DOHH2 (cell line): Measurements from ENCODE around the gene TGM1.
A peak's percentile ranks its signal among the peaks of the same experiment; 100 is the strongest.

Experiments used
- H3F3A ChIP-seq: fragments of 200-600 bp; sonication (generic), shearing (Covaris generic); 2 replicates; pipeline ENCODE4 v1.6.0; 2016; ENCODE audit warnings: antibody characterized with exemption, mild to moderate bottlenecking; ENCODE audit not compliant: control insufficient read depth, insufficient read depth
- H3K27ac ChIP-seq: fragments of 200-600 bp; sonication (generic); 2 replicates; pipeline ENCODE4 v1.5.1; 2014; ENCODE audit warnings: low read depth, mild to moderate bottlenecking, low read length, moderate library complexity
- H3K27me3 ChIP-seq: fragments of 200-600 bp; sonication (generic); 2 replicates; pipeline ENCODE4 v1.6.1; 2014; ENCODE audit warnings: mild to moderate bottlenecking, low read length, mixed read lengths; ENCODE audit not compliant: control insufficient read depth
- H3K36me3 ChIP-seq: fragments of 200-600 bp; sonication (generic); 2 replicates; pipeline ENCODE4 v1.6.1; 2014; ENCODE audit warnings: mild to moderate bottlenecking, low read length, moderate library complexity, mixed read lengths; ENCODE audit not compliant: control insufficient read depth
- H3K4me1 ChIP-seq: fragments of 200-600 bp; sonication (generic); 2 replicates; pipeline ENCODE4 v1.6.1; 2014; ENCODE audit warnings: mild to moderate bottlenecking, low read length, mixed read lengths; ENCODE audit not compliant: control insufficient read depth
- H3K4me2 ChIP-seq: fragments of 200-600 bp; sonication (generic); 2 replicates; pipeline ENCODE4 v1.6.0; 2014; ENCODE audit warnings: mild to moderate bottlenecking, low read length, moderate library complexity
- H3K4me3 ChIP-seq: fragments of 200-600 bp; sonication (generic); 2 replicates; pipeline ENCODE4 v1.5.1; 2014; ENCODE audit warnings: mild to moderate bottlenecking, low read length, mixed read lengths
- H3K79me2 ChIP-seq: fragments of 200-600 bp; sonication (generic); 2 replicates; pipeline ENCODE4 v1.6.1; 2014; ENCODE audit warnings: mild to moderate bottlenecking, low read length, mixed read lengths; ENCODE audit not compliant: control insufficient read depth
- H3K9me2 ChIP-seq: fragments of 200-600 bp; sonication (generic); replicated peaks from 2 replicates; pipeline ENCODE4 v1.6.1; 2014; ENCODE audit warnings: mild to moderate bottlenecking, low read length, mixed read lengths; ENCODE audit not compliant: control insufficient read depth
- H3K9me3 ChIP-seq: fragments of 200-600 bp; sonication (generic); 2 replicates; pipeline ENCODE4 v1.6.1; 2014; ENCODE audit warnings: antibody characterized with exemption, low read length, mixed read lengths; ENCODE audit not compliant: control insufficient read depth, insufficient read depth
- H4K20me1 ChIP-seq: fragments of 200-600 bp; sonication (generic); 2 replicates; pipeline ENCODE4 v1.6.0; 2014; ENCODE audit warnings: low read depth, mild to moderate bottlenecking, antibody characterized with exemption, low read length, moderate library complexity; ENCODE audit not compliant: control insufficient read depth, insufficient read depth
- CTCF ChIP-seq: fragments of 200-600 bp; sonication (generic); IDR thresholded peaks from one replicate; pipeline ENCODE4 v1.5.1; 2014; ENCODE audit warnings: antibody characterized with exemption, mild to moderate bottlenecking, low read depth, low read length; ENCODE audit not compliant: poor library complexity, severe bottlenecking
- EZH2phosphoT487 ChIP-seq: fragments of 200-600 bp; sonication (generic); IDR thresholded peaks from 2 replicates; pipeline ENCODE4 v1.6.1; 2017; ENCODE audit warnings: borderline replicate concordance, mild to moderate bottlenecking, antibody characterized with exemption, low read length, moderate library complexity, mixed read lengths

TGM1 gene

GRCh38 chr14:24281636-24282035 lies 18.7 kb upstream of the TGM1 start:
- no peaks in the 10 kb centered on the region for H3K36me3 ChIP-seq
- H4K20me1 ChIP-seq, result no peaks in the 10 kb centered on the region
- H3K9me2 ChIP-seq, result no peaks in the 10 kb centered on the region
- no peak overlapping the region for H3K4me2 ChIP-seq
- H3K9me3 ChIP-seq, result no peaks in the 10 kb centered on the region
- peaks cover 15% of the 10 kb centered on the region for H3K4me1 ChIP-seq
- no peak overlapping the region for H3K4me3 ChIP-seq
- H3K27me3 ChIP-seq, result no peaks in the 10 kb centered on the region
- no peak for TF ChIP-seq CTCF
- no peak overlapping the region for H3K27ac ChIP-seq
- no peaks in the 10 kb centered on the region for H3F3A ChIP-seq
- no peaks in the 10 kb centered on the region for H3K79me2 ChIP-seq

DNA sequence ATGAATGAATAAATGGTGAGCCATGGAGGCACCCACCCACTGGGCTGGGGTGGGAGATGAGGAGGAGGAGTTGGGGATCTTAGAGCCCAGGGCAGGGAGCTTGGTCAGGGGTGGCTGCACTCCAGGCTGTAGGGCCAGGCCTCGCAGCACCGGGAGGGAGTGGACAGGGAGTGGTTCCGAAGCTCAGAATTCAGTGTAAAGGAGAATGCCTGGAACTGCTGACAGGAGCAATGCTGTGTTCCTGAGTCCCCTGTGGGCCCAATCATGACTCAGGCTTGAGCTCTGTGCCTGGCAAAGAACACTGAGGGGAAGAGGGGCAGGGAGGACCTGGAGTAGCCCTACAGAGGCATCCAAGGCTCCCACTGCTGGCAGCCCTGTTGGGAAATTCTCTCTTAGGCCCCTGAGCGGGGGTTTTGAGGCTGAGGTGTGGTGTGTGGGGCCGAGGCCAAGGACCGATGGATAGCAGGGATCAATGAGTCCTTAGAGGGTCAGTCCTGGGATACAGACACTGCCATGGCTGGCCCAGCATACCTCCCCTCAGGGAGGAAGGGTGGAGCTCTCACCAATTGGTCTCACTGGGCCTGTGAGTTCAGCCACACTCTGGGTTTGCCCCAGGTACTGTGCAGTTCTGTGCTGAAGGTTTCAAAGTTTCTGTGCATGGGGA lies 18.0 kb upstream of the TGM1 start:
- Histone ChIP-seq H3K4me3 (no peak overlapping the region), H3K36me3 (no peaks in the 10 kb centered on the region), H3K9me3 (no peaks in the 10 kb centered on the region), H4K20me1 (no peaks in the 10 kb centered on the region), H3K79me2 (no peaks in the 10 kb centered on the region), H3K27ac (no peak overlapping the region), H3F3A (no peaks in the 10 kb centered on the region), H3K4me1 (peaks cover 15% of the 10 kb centered on the region), H3K4me2 (no peak overlapping the region), H3K27me3 (no peaks in the 10 kb centered on the region), H3K9me2 (no peaks in the 10 kb centered on the region)
- TF ChIP-seq EZH2phosphoT487, result no peak
- TF ChIP-seq CTCF, result no peak

- H3K9me3 ChIP-seq, result no peaks in the 10 kb centered on the region
- no peaks in the 10 kb centered on the region for H4K20me1 ChIP-seq
- H3K9me2 ChIP-seq, result no peaks in the 10 kb centered on the region
- H3F3A ChIP-seq, result no peaks in the 10 kb centered on the region
- H3K4me2 ChIP-seq, result peak overlapping the region; percentile 5; the same call in 1 of the 2 replicates
- H3K4me1 ChIP-seq, result peaks cover 19% of the 10 kb centered on the region
- no peak overlapping the region for H3K27ac ChIP-seq
- no peaks in the 10 kb centered on the region for H3K79me2 ChIP-seq
- H3K36me3 ChIP-seq, result no peaks in the 10 kb centered on the region
- TF ChIP-seq CTCF (peak; percentile 65), EZH2phosphoT487 (no peak)
- no peaks in the 10 kb centered on the region for H3K27me3 ChIP-seq
- no peak overlapping the region for H3K4me3 ChIP-seq
These were observed 16.6 kb upstream of the TGM1 start for GRCh38 chr14:24279301-24280186.
